ENCODE measurements around the gene SMARCE1. TPM values are rescaled to one million over a fixed set of nuclear protein-coding genes. Genes with fewer than 3 reads are reported as not detected.

The SMARCE1 gene
- total RNA-seq, 4 donors from 2014 or later: 46.7 to 133 (median 71.6) TPM

- no peak overlapping the region for H3K27ac ChIP-seq
- no peaks in the 10 kb centered on the region for H3K27me3 ChIP-seq
- H3K9me3 ChIP-seq: no peaks in the 10 kb centered on the region
- TF ChIP-seq POLR2A (IDR thresholded peaks at IDR 0.05): no peak
- TF ChIP-seq CTCF (IDR thresholded peaks at IDR 0.05): no peak
- H3K4me1 ChIP-seq: peaks cover 0 to 21% (median 4%) of the 10 kb centered on the region in 4 donors
- no peak overlapping the region for H3K4me3 ChIP-seq
- no peak for DNase-seq
- H3K36me3 ChIP-seq: no peaks in the 10 kb centered on the region
Observed at GRCh38 chr17:40580140-40580539, 67.5 kb downstream of the SMARCE1 start.

- no peaks in the 10 kb centered on the region for H3K27me3 ChIP-seq
- TF ChIP-seq CTCF (IDR thresholded peaks at IDR 0.05) (no peak), POLR2A (IDR thresholded peaks at IDR 0.05) (no peak)
- no peaks in the 10 kb centered on the region for H3K36me3 ChIP-seq
- H3K4me1 ChIP-seq: peaks cover 0 to 21% (median 4%) of the 10 kb centered on the region in 4 donors
- DNase-seq: no peak
- H3K4me3 ChIP-seq: no peak overlapping the region
- no peaks in the 10 kb centered on the region for H3K9me3 ChIP-seq
- H3K27ac ChIP-seq: no peak overlapping the region
Observed at GRCh38 chr17:40579471-40579870, 68.1 kb downstream of the SMARCE1 start.

- TF ChIP-seq CTCF (IDR thresholded peaks at IDR 0.05) (no peak), POLR2A (IDR thresholded peaks at IDR 0.05) (no peak)
- H3K27me3 ChIP-seq: no peaks in the 10 kb centered on the region
Observed at GRCh38 chr17:40577611-40578065, 70.0 kb downstream of the SMARCE1 start.

GRCh38 chr17:40576113-40576740 is 71.4 kb downstream of the SMARCE1 start:
- TF ChIP-seq CTCF (IDR thresholded peaks at IDR 0.05) (no peak), POLR2A (IDR thresholded peaks at IDR 0.05) (no peak)
- Histone ChIP-seq H3K4me3 (no peak overlapping the region), H3K4me1 (peaks cover 0 to 5% (median 2%) of the 10 kb centered on the region in 4 donors), H3K36me3 (no peaks in the 10 kb centered on the region), H3K9me3 (peaks cover 0 to 7% (median 0%) of the 10 kb centered on the region in 4 donors), H3K27ac (peak overlapping the region in 1 of 4 donors; percentile 18), H3K27me3 (no peaks in the 10 kb centered on the region)
- DNase-seq: no peak

More at GRCh38 chr17:40577611-40578065, 70.0 kb downstream of the SMARCE1 start:
- H3K36me3 ChIP-seq: no peaks in the 10 kb centered on the region
- H3K4me1 ChIP-seq: peaks cover 0 to 14% (median 3%) of the 10 kb centered on the region in 4 donors
- no peak for DNase-seq
- H3K27ac ChIP-seq: peak overlapping the region in 1 of 4 donors; percentile 36
- peaks cover 0 to 7% (median 0%) of the 10 kb centered on the region in 4 donors for H3K9me3 ChIP-seq
- H3K4me3 ChIP-seq: no peak overlapping the region

Other genes with a start within 250 kb of the SMARCE1 start
- 10 to 100 TPM; 11.8 to 32.2 (median 16.5) TPM for gene TOP2A, start 229.9 kb downstream of the SMARCE1 start, total RNA-seq
- 100 to 1,000 TPM in 3 of 4 donors, 10 to 100 TPM in 1; 70.6 to 220 (median 133) TPM for gene IGFBP4, start 204.4 kb downstream of the SMARCE1 start, total RNA-seq
- 1 to 10 TPM in 3 of 4 donors, under 1 TPM in 1; 0.54 to 2.5 (median 1.7) TPM for gene TNS4, start 146.2 kb downstream of the SMARCE1 start, total RNA-seq
- 10 to 100 TPM in 1 of 4 donors, 1 to 10 TPM in 1, not detected in 2; 3.1 to 22.3 TPM for gene CCR7, start 82.3 kb downstream of the SMARCE1 start, total RNA-seq
- 1 to 10 TPM in 2 of 4 donors, under 1 TPM in 1, not detected in 1; 0.95 to 1.8 (median 1.6) TPM for gene KRT222, start 17.4 kb upstream of the SMARCE1 start, total RNA-seq
- 1 to 10 TPM in 2 of 4 donors, not detected in 2; 1.0 to 8.3 TPM for gene KRT24, start 55.9 kb upstream of the SMARCE1 start, total RNA-seq
- not detected for gene KRT25, start 107.5 kb upstream of the SMARCE1 start, total RNA-seq
- gene KRT26, start 124.4 kb upstream of the SMARCE1 start, total RNA-seq: not detected
- not detected for gene KRT27, start 134.7 kb upstream of the SMARCE1 start, total RNA-seq
- gene KRT28, start 152.1 kb upstream of the SMARCE1 start, total RNA-seq: under 1 TPM in 1 of 4 donors, not detected in 3; 0.88 TPM
- 10 to 100 TPM in 2 of 4 donors, 1 to 10 TPM in 2; 5.1 to 19.0 (median 8.1) TPM for gene KRT10, start 174.8 kb upstream of the SMARCE1 start, total RNA-seq
- 10 to 100 TPM in 1 of 4 donors, 1 to 10 TPM in 2, not detected in 1; 4.9 to 18.2 (median 9.1) TPM for gene KRT12, start 219.4 kb upstream of the SMARCE1 start, total RNA-seq
- gene KRT20, start 237.4 kb upstream of the SMARCE1 start, total RNA-seq: 100 to 1,000 TPM; 111 to 978 (median 820) TPM

Data from Peyer's patch (tissue), 4 donors.